H9 (cell line): ENCODE data around the gene PACSIN2. TPM values are rescaled to one million over a fixed set of nuclear protein-coding genes. Genes with fewer than 3 reads are reported as not detected.

Experiments
- DNase-seq: peaks from one replicate; pipeline ENCODE4 v3.0.0-alpha.2; 2017
- H2AFZ ChIP-seq: one replicate; pipeline ENCODE4 v1.6.1; 2013; ENCODE audit warnings: mild to moderate bottlenecking, low read length, control low read depth, moderate library complexity
- H2AK5ac ChIP-seq: 2 replicates; pipeline ENCODE4 v1.6.1; 2013; ENCODE audit warnings: low read length, control low read depth, mixed read lengths; ENCODE audit not compliant: insufficient read length
- H2BK120ac ChIP-seq: one replicate; pipeline ENCODE4 v1.6.1; 2013; ENCODE audit warnings: low read depth, mild to moderate bottlenecking, low read length, control low read depth, inconsistent platforms; ENCODE audit not compliant: poor library complexity, severe bottlenecking
- H2BK12ac ChIP-seq: 2 replicates; pipeline ENCODE4 v1.6.1; 2013; ENCODE audit warnings: low read length, control low read depth, mixed read lengths, low read depth; ENCODE audit not compliant: insufficient read length
- H2BK15ac ChIP-seq: 2 replicates; pipeline ENCODE4 v1.6.1; 2013; ENCODE audit warnings: low read depth, low read length, control low read depth
- H2BK20ac ChIP-seq: one replicate; pipeline ENCODE4 v1.6.1; 2013; ENCODE audit warnings: low read depth, mild to moderate bottlenecking, low read length, control low read depth, inconsistent platforms; ENCODE audit not compliant: poor library complexity, severe bottlenecking
- H2BK5ac ChIP-seq: 2 replicates; pipeline ENCODE4 v1.6.1; 2013; ENCODE audit warnings: low read length, control low read depth, mixed read lengths; ENCODE audit not compliant: insufficient read length
- H3K14ac ChIP-seq: 2 replicates; pipeline ENCODE4 v1.6.1; 2013; ENCODE audit warnings: low read length, control low read depth; ENCODE audit not compliant: insufficient read depth
- H3K18ac ChIP-seq: 2 replicates; pipeline ENCODE4 v1.6.1; 2013; ENCODE audit warnings: low read depth, mild to moderate bottlenecking, mixed read lengths, low read length, control low read depth; ENCODE audit not compliant: insufficient read length
- H3K23ac ChIP-seq: 2 replicates; pipeline ENCODE4 v1.6.1; 2013; ENCODE audit warnings: low read length, control low read depth, mixed read lengths, low read depth; ENCODE audit not compliant: insufficient read length
- H3K23me2 ChIP-seq: 2 replicates; pipeline ENCODE4 v1.6.1; 2013; ENCODE audit warnings: low read depth, mild to moderate bottlenecking, mixed read lengths, low read length, control low read depth; ENCODE audit not compliant: insufficient read length, poor library complexity, severe bottlenecking
- H3K27ac ChIP-seq: 2 replicates; pipeline ENCODE4 v1.5.1; 2013; ENCODE audit warnings: low read length, control low read depth, mixed read lengths, low read depth; ENCODE audit not compliant: insufficient read length
- H3K27me3 ChIP-seq: 2 replicates; pipeline ENCODE4 v1.6.1; 2013; ENCODE audit warnings: low read length, control low read depth, inconsistent platforms; ENCODE audit not compliant: insufficient read depth
- H3K4ac ChIP-seq: 2 replicates; pipeline ENCODE4 v1.6.1; 2013; ENCODE audit warnings: low read depth, mild to moderate bottlenecking, control low read depth, inconsistent platforms, low read length, moderate library complexity
- H3K4me1 ChIP-seq: 2 replicates; pipeline ENCODE4 v1.6.1; 2013; ENCODE audit warnings: low read length, control low read depth, inconsistent platforms; ENCODE audit not compliant: insufficient read depth
- H3K4me2 ChIP-seq: 2 replicates; pipeline ENCODE4 v1.6.1; 2013; ENCODE audit warnings: low read length, control low read depth, mixed read lengths; ENCODE audit not compliant: insufficient read length, insufficient read depth
- H3K56ac ChIP-seq: 2 replicates; pipeline ENCODE4 v1.6.1; 2013; ENCODE audit warnings: low read depth, mild to moderate bottlenecking, mixed read lengths, low read length, control low read depth; ENCODE audit not compliant: insufficient read length
- H3K79me1 ChIP-seq: 2 replicates; pipeline ENCODE4 v1.6.1; 2013; ENCODE audit warnings: low read depth, mild to moderate bottlenecking, moderate library complexity, low read length, control low read depth, inconsistent platforms; ENCODE audit not compliant: insufficient read depth, poor library complexity, severe bottlenecking
- H3K79me2 ChIP-seq: 2 replicates; pipeline ENCODE4 v1.6.1; 2013; ENCODE audit warnings: low read length, control low read depth, inconsistent platforms; ENCODE audit not compliant: insufficient read depth
- H3K9ac ChIP-seq: 2 replicates; pipeline ENCODE4 v1.6.1; 2013; ENCODE audit warnings: low read length, control low read depth, mixed read lengths; ENCODE audit not compliant: insufficient read length; ENCODE audit errors: extremely low read depth
- H3K9me3 ChIP-seq: one replicate; pipeline ENCODE4 v1.6.1; 2013; ENCODE audit warnings: low read depth, low read length, inconsistent platforms; ENCODE audit not compliant: control insufficient read depth
- H3T11ph ChIP-seq: one replicate; pipeline ENCODE4 v1.6.1; 2013; ENCODE audit warnings: mild to moderate bottlenecking, low read length, control low read depth, inconsistent platforms
- H4K20me1 ChIP-seq: one replicate; pipeline ENCODE4 v1.6.1; 2013; ENCODE audit not compliant: control insufficient read depth, insufficient read length, insufficient read depth
- H4K5ac ChIP-seq: 2 replicates; pipeline ENCODE4 v1.6.1; 2013; ENCODE audit warnings: low read depth, mild to moderate bottlenecking, mixed read lengths, low read length, control low read depth; ENCODE audit not compliant: insufficient read length
- H4K8ac ChIP-seq: replicated peaks from 2 replicates; pipeline ENCODE4 v1.6.1; 2013; ENCODE audit warnings: low read length, control low read depth, mixed read lengths, low read depth; ENCODE audit not compliant: insufficient read length
- H4K91ac ChIP-seq: 2 replicates; pipeline ENCODE4 v1.6.1; 2013; ENCODE audit warnings: low read depth, mild to moderate bottlenecking, moderate library complexity, mixed read lengths, low read length, control low read depth; ENCODE audit not compliant: insufficient read length
- H3K27ac Mint-ChIP-seq, 3 experiments: 2 replicates in 2 of 3; 3 replicates in 1 of 3; pipeline ENCODE4 v1.8.0; 2020 to 2021; ENCODE audit warnings: mixed read lengths in 3 of 3, mild to moderate bottlenecking in 1 of 3, moderate library complexity in 1 of 3
- H3K27me3 Mint-ChIP-seq: 2 replicates; pipeline ENCODE4 v1.8.0; 2021; ENCODE audit warnings: low read depth, mild to moderate bottlenecking, moderate library complexity, mixed read lengths
- H3K36me3 Mint-ChIP-seq, 3 experiments: 2 replicates in 2 of 3; 3 replicates in 1 of 3; pipeline ENCODE4 v1.8.0; 2020 to 2021; ENCODE audit warnings: low read depth in 3 of 3, mixed read lengths in 3 of 3; ENCODE audit not compliant: insufficient read depth in 1 of 3
- H3K4me1 Mint-ChIP-seq, 2 experiments: 2 replicates each; pipeline ENCODE4 v1.8.0; 2020; ENCODE audit warnings: mixed read lengths in 2 of 2
- H3K4me3 Mint-ChIP-seq, 2 experiments: 2 replicates in 1 of 2; 3 replicates in 1 of 2; pipeline ENCODE4 v1.8.0; 2020 to 2021; ENCODE audit warnings: mild to moderate bottlenecking in 2 of 2, mixed read lengths in 2 of 2, moderate library complexity in 1 of 2
- H3K9me3 Mint-ChIP-seq, 2 experiments: 2 replicates in 1 of 2; 3 replicates in 1 of 2; pipeline ENCODE4 v1.8.0; 2020; ENCODE audit warnings: mild to moderate bottlenecking in 2 of 2, mixed read lengths in 2 of 2, moderate library complexity in 1 of 2
- CTCF ChIP-seq: fragments of 200-600 bp; sonication (generic); conservative IDR thresholded peaks from 3 replicates; pipeline ENCODE4 v1.8.0; 2021; ENCODE audit warnings: antibody characterized with exemption, mild to moderate bottlenecking
- WGBS: extraction: QIAGEN DNeasy Blood & Tissue Kit; methylation state at CpG from one replicate; pipeline ENCODE4 v1.1.7; 2013; ENCODE audit warnings: missing lambda C conversion rate, low lambda C conversion rate, mixed read lengths; ENCODE audit not compliant: insufficient read length; ENCODE audit errors: extremely low coverage; 5-methylcytosine and 5-hydroxymethylcytosine counted together
- total RNA-seq: library from RNA; stranded (reverse); gene quantifications from 2 replicates; pipeline ENCODE4 v1.2.1, GENCODE V29; 2021

Gene PACSIN2
- total RNA-seq, 1 experiment from 2014 or later: 62.3 TPM

GRCh38 chr22:43004362-43005035 lies 10.4 kb downstream of the PACSIN2 start:
- Histone ChIP-seq H3K27ac (no peak overlapping the region), H3K4me1 (peaks cover 8% of the 10 kb centered on the region; the same call in 1 of the 2 replicates), H2BK120ac (no peak overlapping the region)

More at GRCh38 chr22:43004362-43005035, 10.4 kb downstream of the PACSIN2 start:
- no peak for TF ChIP-seq CTCF
- Histone ChIP-seq H3K23me2 (no peaks in the 10 kb centered on the region), H3K56ac (no peak overlapping the region), H4K91ac (no peak overlapping the region), H2BK5ac (no peak overlapping the region), H2BK20ac (no peak overlapping the region), H3K23ac (no peak overlapping the region), H3K9ac (no peak overlapping the region), H4K20me1 (no peaks in the 10 kb centered on the region), H3K4me2 (no peak overlapping the region), H3K9me3 (no peaks in the 10 kb centered on the region), H3K18ac (no peak overlapping the region), H3T11ph (no peak overlapping the region), H2BK12ac (no peak overlapping the region), H4K5ac (no peak overlapping the region), H2AFZ (no peak overlapping the region), H3K27me3 (no peaks in the 10 kb centered on the region), H2AK5ac (no peak overlapping the region), H3K79me1 (peaks cover 3% of the 10 kb centered on the region), H3K4ac (no peak overlapping the region), H2BK15ac (no peak overlapping the region), H3K14ac (no peak overlapping the region), H3K79me2 (peaks cover 43% of the 10 kb centered on the region; the same call in 1 of the 2 replicates), H4K8ac (no peak overlapping the region)
- Mint-ChIP-seq H3K4me1 (peaks cover 73 to 79% of the 10 kb centered on the region in 2 experiments), H3K9me3 (no peaks in the 10 kb centered on the region), H3K27me3 (no peaks in the 10 kb centered on the region), H3K4me3 (no peak overlapping the region), H3K27ac (peak overlapping the region in 2 of 3 experiments; percentile 52 to 80; a peak in 4 of 7 replicates), H3K36me3 (peaks cover 4 to 10% (median 4%) of the 10 kb centered on the region in 3 experiments)
- WGBS: no CpG with 5 or more reads among the region's 13 CpGs
- no peak for DNase-seq
